Activated T-cell treated with anti-CD3 and anti-CD28 coated beads, Interleukin-2, amount 50 U/mL, for 48 hours (primary cell): Measurements from ENCODE around the gene CELF1.

ENCODE experiments used
- DNase-seq, 2 experiments: peaks; one replicate each; pipeline ENCODE4 v3.0.0-alpha.2; 2020

CELF1 gene

GRCh38 chr11:47507563-47508239 is 45.2 kb downstream of the CELF1 start:
- no peak for DNase-seq

DNA sequence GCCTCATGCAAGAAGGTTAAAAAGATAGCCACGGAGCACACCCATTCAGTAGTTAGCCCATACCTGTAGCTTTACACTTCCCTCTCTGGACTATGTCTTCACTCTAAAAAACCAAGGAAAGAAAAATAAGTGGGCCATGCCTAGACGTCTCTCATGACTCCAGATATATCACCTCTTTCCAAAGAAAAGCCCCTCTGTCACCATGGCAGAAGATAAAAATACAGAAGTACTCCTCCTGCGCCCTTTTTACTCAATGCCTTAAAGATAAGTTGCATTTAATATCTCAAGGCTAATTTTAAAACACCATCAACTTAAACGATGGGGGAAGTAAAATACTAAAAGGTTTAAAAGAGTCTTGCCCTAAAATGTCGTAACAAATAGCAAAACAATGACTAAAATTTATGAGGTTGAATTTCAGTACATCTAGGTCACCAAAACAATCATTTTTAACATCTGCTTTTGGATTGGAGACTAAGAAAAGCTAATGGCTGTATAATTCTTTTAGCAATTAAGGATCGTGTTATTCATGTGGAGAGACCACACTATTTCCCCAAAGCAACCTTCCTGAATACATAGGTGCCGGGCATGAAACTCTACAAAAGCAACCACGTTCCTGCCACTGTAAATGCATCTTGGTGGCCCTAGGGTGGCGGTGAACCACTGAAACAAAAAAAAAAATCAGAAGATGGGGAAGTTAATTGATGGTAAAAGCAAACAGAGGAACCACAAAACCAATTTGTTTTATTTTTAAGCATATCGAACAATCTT is 46.0 kb downstream of the CELF1 start:
- DNase-seq, result no peak

GRCh38 chr11:47506373-47506772 is 46.6 kb downstream of the CELF1 start:
- no peak for DNase-seq

- DNase-seq, result no peak
Measured at GRCh38 chr11:47504910-47505309, 48.0 kb downstream of the CELF1 start.

- DNase-seq, result no peak
Measured at GRCh38 chr11:47503227-47503626, 49.7 kb downstream of the CELF1 start.

GRCh38 chr11:47502767-47503166 is 50.2 kb downstream of the CELF1 start:
- no peak for DNase-seq

GRCh38 chr11:47501101-47501500 is 51.8 kb downstream of the CELF1 start:
- no peak for DNase-seq

- DNase-seq, result no peak
Measured at GRCh38 chr11:47500121-47500520, 52.8 kb downstream of the CELF1 start.

DNA sequence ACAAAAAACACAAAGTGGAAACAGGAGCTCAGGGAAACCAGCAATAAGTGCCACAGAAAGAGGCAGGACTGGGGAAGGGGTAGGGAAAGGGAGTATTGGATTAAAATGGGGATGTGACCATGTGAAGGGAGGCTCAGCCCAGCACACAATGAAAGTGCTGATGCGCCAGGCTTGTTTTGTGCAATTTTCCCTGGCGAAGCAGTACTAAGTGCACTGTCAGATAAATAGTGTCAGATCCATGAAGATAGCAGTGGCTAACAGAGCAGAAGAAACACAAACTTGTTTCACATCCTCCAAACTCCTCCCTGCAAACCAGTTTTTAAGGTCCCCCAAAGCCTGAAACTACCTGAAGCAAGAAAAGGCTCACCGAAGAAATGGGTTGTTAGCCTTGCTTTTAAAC is 53.3 kb downstream of the CELF1 start:
- DNase-seq, result no peak

- DNase-seq, result no peak
Measured at GRCh38 chr11:47499161-47499560, 53.8 kb downstream of the CELF1 start.

DNA sequence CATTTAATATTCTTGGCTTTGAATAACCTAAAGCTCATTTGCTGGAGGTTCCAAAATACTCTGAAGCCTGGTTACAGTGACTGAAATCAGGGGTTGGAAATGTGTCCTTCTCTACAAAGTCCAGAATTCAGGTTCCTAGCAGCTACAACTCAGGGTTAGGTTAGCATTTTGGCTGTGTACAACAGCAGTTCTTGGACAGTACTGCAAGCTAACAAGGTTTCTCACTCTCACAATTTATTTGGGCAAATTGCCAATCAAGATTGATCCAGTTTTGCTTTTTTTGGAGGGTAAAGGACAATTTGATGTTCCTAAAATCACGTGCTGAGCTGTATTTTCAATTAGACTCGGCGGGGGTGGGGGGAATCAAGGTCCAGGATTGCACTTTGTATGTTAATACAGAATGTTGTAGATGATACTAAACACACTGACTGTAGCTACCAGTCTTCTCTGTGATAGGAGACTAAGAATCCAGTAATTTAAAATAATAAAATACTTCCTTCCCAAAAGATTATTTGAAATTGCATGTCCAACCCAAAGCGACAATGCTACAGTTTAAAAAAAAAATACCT is 54.3 kb downstream of the CELF1 start:
- DNase-seq, result no peak

DNA sequence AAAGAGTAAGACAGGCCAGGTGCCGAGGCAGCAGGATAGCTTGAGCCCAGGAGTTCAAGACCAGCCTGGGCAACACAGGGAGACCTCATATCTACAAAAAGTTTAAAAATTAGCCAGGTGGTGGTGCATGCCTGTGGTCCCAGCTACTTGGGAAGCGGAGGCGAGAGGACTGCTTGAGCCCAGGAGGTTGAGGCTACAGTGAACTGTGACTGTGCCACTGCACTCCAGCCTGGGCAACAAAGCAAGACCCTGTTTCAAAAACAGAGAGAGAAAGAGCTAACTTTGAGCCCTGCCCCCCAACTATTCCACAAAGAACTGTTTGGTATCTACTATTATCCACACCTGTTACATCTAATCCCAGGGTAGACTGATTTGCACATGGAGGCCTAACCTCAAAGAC is 54.8 kb downstream of the CELF1 start:
- DNase-seq, result no peak

DNA sequence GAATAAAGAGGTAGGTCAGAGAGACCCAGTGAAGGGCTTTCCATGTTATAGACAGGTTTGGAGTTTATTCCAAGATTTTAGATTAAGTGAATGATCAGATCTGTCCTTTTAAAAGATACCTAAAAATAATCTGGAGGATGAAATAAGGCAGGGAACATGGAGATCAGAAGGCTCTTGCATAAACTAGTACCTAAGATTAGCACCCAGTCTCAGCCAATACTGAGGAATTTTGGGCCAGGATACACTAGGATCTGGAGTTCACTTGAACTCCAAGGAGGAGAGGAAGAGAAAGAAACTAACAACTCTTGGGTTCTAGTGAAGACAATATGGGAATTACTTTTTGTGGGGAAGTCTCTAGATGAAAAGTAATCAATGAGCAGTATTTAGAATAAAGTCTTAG is 56.1 kb downstream of the CELF1 start:
- no peak for DNase-seq

GRCh38 chr11:47495856-47496217 is 57.1 kb downstream of the CELF1 start:
- DNase-seq, result no peak

GRCh38 chr11:47495011-47495855 is 57.7 kb downstream of the CELF1 start:
- DNase-seq, result no peak

- no peak for DNase-seq
Measured at GRCh38 chr11:47489395-47489755, 63.6 kb downstream of the CELF1 start.

DNA sequence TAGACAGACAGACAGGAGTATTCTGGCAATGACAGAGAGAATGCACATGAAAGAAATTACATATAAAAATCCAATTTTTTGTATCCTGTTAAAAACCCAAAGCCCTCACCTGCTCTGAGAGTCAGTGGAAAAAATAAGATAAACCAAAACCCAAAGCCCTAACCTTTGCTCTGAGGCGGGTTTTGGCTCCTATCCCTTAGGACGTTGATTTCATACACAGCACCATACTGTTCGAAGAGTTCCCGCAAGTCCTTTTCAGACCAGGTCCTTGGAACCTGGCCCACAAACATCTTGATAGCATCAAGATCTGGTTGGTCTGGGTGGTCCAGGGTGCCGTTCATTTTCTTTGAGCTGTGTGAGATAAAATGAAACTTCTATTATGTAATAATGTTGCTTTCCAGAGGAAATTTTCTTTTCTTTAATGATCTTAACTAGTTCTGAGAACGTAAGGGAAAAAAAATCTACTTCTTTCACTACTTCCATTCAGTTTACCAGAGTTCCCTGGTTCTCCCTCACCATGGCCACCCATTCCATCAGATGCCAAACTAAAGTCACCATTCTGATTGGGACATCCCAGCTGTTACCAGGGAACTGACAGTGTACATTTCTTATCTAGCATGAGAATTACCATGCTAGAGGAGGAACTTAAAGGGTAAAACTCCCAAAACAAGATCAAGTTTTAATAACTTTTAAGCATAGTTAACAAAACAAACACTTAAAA is 64.1 kb downstream of the CELF1 start:
- DNase-seq, result no peak

- DNase-seq, result no peak
Measured at GRCh38 chr11:47488111-47488510, 64.8 kb downstream of the CELF1 start.

DNA sequence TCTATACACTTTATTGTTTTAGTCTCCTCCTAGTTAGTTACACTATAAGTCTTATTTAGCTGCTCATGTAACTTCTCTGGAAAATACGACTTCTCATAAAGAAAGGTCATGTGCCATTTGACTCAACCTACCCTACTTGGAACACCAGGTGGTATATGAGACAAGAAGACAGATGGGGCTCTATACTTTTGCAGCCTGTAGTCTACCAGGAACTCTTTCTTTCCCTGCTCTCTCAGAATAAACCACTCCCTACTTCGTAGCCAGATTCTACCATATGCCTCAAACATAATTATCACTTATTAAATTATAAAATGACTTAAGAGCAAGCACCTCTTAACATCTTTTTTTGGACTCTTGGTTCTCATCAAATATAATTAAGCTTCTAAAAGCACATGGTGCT is 65.5 kb downstream of the CELF1 start:
- DNase-seq, result no peak

GRCh38 chr11:47485107-47485506 is 67.8 kb downstream of the CELF1 start:
- DNase-seq, result no peak

GRCh38 chr11:47483457-47483856 is 69.5 kb downstream of the CELF1 start:
- DNase-seq, result no peak

DNA sequence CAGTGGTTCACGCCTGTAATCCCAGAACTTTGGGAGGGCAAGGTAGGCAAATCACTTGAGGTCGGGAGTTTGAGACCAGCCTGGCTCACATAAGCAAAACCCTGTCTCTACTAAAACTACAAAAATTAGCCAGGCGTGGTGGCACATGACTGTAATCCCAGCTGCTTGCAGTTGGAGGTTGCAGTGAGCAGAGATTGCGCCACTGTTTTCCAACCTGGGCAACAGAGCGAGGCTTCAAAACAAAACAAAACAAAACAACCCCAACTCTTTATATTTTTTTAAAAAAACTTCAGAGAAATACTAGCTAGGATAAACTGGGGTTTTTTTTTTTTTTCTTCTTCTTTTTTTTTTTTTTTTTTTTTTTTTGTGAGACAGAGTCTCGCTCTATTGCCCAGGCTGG is 72.2 kb downstream of the CELF1 start:
- no peak for DNase-seq
